GM19372 (cell line): ENCODE data around the gene MYRFL.
"Not testable (repeated sequence)": the region's sequence is repeated elsewhere in the genome, so short reads cannot be mapped to it uniquely, and the experiment has no call there.

Experiments used
- ATAC-seq: cut with Tn5 transposase; IDR thresholded peaks from one replicate; pipeline ENCODE4 v1.9.1; 2021; ENCODE audit warnings: mild to moderate bottlenecking, low read depth, moderate library complexity; ENCODE audit not compliant: unreplicated experiment

MYRFL gene

DNA sequence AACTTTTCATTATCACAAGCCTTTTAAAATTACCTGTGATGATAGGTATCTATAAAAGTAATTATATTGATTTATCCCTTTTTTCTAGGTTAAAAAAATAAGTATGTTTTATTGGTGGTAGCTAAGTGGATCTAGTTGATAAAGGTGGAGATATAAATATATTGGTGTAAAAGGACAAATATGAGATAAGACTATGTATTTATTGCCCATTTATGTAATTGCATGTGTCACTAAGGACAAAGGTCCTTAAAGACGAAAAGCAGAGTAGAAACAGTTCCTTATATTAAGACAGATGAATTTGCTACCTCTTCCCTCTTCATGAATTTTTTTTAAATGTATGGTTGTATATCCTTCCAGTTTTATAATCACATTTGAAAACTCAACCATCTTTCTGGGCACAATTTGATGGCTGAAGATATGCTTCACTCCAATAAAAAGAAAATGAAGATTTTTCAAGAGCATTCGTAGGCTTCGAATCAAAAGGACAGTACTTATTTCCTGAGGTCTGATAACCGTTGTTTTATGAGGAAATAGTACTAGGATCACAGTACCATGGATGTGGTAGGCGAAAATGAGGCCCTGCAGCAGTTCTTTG is at the start of gene MYRFL:
Gene MYRFL (plus strand): TSS at position 262 of the 595 bp plus-strand sequence. CDS start 291 bp downstream, at position 553.
- ATAC-seq = no peak

DNA sequence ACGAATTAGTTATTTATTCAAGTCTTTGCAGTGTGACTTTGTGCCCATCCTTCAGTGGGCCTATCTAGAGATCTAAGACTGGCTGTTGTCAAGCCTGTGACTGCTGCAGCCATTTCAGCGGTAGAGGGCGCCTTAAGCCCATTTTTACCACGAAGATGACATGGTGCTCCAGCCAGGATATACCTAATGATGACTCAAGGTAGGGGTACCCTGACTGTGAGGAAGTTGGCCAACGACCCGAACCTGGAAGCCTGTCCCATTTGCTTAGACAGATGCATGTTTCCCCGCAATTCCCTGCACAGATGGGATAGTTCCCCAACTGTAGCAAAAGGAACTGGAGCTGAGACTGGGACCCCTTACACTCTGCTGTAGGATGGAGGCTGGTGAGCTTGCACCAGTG is 45.1 kb upstream of the MYRFL start:
- ATAC-seq = no peak

DNA sequence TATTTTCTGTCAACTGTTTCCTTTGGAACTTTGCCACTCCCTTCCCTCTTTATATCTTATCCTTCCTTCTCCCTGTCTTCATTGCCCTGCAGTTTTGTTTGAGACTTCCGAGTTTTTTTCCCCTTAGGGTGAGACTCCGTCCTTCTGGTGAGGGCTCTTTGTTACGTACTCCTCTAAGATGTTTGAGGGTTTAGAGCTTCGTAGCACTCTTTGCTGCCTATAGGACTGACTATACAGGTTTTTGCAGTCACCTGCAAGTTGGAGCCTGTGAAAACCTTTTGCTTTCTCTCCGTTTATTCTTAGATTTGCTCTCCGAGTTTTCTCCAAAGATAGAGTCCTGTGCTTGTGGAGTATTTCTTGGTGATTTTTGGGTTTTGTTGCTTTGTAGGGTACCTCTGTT is 41.7 kb upstream of the MYRFL start:
- ATAC-seq = no peak

DNA sequence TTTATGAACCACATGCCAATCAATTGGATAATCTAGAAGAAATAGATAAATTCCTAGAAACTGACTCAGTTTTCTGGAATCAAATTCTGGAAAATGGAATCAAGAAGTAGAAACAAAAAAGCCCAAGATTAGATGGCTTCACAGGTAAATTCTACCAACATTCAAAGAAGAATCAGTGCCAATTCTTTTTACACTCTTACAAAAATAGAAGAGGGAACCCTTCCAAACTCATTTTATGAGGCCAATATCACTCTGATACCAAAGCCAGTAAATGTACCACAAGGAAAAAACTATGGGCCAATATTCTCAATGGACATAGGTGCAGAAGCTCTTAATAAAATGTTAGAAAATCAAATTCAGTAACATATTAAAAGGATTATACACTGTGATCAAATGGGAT is 35.7 kb upstream of the MYRFL start:
- ATAC-seq = no peak

DNA sequence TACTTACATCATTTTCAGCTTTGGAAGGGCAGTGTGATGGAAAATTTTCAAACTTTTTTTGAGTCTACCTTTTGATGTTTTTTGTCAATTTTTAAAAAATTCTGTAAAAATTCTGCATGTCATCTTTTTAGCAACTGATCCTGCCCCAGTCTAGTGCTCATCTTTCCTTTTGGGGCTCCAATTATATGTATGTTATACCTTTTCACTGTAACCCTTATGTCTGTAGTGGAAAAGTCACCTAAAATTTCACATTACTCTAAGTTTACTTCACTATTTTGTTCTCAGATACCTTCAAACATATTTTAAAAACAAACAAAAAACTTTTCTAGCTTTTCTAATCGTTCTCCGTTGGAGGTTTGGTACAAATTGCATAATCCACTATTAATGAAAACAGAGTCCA is 32.5 kb upstream of the MYRFL start:
- no peak for ATAC-seq

DNA sequence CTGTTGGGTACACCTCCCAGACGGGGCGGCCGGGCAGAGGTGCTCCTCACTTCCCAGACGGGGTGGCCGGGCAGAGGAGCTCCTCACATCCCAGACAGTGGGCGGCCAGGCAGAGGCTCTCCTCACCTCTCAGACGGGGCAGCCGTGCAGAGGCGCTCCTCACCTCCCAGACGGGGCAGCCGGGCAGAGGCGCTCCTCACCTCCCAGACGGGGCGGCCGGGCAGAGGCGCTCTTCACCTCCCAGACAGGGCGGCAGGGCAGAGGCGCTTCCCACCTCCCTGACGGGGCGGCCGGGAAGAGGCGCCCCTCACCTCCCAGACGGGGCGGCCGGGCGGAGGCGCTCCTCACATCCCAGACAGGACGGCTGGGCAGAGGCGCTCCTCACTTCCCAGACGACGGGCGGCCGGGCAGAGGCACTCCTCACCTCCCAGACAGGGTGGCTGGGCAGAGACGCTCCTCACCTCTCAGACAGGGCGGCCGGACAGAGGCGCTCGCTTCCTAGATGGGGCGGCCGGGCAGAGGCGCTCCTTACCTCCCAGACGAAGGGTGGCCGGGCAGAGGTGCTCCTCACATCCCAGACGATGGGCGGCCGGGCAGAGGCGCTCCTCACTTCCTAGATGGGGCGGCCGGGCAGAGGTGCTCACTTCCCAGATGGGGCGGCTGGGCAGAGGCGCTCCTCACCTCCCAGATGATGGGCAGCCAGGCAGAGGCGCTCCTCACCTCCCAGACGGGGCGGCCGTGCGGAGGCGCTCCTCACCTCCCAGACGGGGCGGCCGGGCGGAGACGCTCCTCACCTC is 17.7 kb upstream of the MYRFL start:
- ATAC-seq = not testable (repeated sequence)

DNA sequence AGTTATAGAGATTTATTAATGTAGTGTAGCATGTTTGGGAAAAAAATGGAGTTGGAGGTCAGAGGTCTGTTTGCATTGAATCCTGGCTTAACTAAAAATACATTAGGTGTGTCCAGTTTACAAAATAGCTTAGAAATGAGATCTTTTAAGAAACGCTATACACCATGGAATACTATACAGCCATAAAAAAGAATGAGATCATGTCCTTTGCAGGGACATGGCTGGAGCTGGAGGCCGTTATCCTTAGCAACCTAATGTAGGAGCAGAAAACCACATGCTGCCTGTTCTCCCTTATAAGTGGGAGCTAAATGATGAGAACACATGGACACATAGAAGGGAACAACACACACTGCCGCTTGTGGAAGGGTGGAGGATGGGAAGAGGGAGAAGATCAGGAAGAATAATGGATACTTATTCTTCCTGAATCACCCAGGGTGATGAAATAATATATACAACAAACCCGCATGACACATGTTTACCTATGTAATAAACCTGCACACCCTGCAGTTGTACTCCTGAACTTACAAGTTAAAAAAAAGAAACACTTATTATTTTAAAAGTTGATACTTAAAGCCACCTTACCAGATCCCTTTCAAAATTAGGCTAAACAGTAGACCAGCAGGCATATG is 14.0 kb upstream of the MYRFL start:
- ATAC-seq = no peak

DNA sequence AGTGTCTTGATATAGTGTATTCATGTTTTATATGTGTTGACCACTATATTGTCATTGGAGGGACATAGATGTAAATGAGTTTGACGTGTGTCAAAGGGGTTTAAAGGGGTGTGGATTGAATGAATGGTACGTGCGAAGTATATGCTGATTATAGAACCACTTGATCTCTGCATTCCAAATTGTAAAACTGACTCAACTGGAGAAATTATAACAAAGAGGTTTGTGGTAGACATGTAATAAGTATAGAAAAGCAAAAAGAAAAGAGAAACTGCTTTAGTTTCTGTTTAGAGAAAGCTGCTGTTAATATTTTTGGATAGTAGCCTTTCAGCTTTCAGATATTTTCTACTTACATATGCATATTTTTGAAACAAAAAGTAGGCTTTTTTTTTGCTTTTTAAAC is 8.9 kb upstream of the MYRFL start:
- ATAC-seq = peak; percentile 54

DNA sequence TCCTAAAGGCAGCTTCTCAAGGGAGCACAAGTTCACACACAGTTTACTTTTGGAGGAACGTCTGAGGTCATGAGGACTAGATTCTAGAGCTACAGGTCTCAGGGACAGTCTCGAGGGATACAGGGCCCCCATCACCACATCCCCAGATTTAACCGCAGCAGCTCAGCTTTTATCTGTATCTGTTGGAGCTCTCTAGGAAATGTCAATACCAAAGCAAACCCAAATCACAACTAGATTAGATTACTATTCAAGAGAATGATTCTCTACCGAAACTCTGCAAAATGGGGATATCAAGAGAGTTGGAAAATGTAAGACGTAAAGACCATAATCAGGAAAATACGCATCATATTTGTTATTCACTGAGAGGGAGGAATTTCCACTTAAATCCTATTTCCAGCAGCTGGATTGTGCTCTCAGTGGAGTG is 4.0 kb upstream of the MYRFL start:
- ATAC-seq = no peak

DNA sequence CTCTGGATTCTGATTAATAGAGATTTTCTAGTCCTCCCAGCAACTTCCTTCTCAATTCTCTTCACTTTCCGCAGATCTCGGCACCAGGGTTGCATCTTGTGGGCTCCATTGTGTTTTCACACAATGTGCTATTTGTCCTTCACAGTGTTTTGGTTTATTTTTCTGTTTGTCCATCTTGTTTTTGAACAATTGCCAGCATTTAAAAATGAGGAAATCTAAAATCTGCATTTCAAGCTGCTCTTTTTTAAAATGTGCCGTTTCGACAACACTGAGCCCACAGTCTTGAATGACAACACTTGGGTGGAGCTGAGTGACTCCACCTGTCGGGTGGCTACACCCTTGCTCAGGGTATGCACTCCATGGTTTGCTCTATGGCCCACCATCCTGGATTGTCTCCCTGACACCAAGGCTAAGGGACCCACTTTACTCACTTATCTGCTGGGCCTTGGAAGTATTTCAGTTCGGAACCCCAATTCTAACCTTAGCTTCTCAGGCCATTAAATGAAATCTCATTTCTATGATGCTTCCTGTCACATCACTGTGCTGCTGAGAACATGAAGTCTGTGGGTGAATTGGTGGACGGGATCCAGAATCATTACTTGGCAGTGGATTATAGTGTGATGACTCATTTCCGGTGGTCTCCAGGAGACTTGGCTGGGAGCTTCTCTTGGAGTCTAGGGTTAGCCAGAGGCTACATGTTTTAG is 3.4 kb upstream of the MYRFL start:
- ATAC-seq = no peak

DNA sequence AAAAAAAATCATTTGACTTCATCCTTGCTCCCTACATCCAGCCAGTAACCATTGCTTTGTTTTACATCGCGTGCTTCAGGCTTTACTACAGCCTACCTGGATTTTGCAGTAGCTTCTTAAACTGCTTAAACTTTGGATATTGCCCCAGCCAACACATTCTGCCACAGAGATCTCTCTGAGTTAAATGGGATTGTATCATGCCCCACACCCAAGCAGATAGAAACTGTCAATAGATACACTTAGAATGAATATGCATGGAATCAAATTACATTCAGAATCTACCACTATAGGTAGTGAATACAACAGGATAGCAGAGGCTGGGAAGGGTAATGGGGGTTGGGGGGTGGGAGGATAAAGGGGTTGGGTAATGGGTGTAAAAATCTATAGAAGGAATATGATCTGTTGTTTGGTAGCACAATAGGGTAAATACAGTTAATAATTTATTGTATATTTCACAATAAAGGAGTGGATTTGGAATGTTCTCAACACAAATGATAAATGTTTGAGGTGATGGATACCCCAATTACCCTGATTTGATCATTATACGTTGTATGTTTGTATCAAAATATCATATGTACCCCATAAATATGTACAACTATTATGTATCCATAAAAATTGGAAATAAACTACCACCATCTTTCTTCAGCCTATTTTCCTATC is 2.7 kb upstream of the MYRFL start:
- ATAC-seq = no peak

DNA sequence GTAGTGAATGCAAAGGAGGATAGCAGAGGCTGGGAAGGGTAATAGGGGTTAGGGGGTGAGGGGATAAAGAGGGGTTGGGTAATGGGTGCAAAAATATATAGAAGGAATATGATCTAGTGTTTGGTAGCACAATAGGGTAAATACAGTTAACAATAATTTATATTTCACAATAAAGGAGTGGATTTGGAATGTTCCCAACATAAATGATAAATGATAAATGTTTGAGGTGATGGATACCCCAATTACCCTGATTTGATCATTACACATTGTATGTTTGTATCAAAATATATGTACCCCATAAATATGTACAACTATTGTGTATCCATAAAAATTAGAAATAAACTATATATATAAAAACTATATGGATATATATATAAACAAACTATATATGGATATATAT is 999 bp upstream of the MYRFL start:
- ATAC-seq = no peak

DNA sequence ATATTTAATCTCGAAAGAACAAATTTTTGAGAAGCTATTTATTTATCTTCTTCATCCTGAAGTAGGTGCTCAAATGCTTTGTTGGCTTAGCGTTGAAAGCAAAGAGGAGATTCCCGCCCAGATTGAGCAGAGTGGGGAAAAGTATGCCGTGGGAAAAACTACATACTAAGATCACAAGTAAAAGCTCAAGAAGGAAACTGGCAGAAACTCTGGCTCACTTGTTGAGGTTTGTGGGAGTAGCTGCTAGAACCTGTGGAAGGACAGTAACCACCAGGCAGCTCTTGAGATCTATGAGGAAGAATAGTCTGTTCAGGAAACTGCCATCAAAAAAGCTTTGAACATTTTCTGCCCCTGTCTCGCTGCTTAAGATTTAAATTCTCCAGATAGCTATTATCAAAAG is 3.9 kb downstream of the MYRFL start:
- ATAC-seq = no peak

DNA sequence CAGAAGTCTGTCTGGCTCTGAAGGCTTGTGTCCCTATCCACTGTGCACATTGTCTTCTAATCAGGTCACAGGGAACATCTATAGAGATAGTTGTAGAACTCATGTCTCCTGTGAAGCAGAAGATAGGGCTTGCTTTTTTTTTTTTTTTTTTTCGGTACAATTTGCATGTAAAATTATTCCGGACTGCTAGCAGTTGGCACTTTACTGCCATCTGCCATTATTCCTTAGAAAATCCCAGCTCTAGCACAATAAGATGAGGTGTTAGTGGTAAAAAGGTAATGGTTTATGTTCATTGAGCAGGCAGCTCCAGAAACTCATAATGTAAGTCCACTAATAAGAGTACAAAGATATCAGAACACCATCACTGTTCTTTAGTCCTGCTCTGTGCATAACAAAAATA is 8.7 kb downstream of the MYRFL start:
- no peak for ATAC-seq

DNA sequence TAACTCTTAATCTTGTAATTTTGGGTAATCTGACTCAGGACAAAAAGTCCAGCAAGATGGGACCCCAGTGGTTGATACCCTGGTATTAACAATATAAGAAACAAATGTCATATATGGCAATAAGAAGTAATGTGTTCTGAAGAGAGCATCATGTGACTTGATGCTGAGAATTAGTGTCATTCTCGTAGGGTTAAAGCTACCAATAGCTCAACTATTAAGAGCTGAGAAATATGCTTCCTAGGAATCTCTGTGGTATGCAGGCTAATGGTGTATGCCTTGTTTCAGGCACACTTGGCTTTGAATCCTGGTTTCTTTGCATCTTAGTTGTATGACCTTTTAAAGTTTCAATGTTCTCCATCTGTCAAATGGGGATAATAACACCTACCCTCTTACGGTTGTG is 9.1 kb downstream of the MYRFL start:
- no peak for ATAC-seq

DNA sequence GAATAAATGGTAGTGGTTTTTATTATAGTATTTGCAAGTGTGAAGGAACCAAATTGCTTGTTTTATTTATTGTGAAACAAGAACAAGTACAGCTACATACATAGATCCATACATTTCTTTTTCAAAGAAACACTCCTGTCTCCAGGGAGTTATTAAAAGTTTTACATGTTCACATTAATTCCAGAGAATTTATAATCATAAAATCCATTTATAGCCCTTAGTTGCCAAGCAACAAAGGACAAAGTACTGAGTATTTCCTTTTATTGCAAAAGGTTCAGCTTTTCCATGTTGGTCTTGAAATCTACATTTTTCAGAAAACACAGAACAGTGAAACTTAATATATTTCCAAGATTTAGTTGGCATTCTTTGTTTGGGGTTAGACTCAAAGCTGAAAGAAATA is 9.5 kb downstream of the MYRFL start:
- ATAC-seq = no peak

DNA sequence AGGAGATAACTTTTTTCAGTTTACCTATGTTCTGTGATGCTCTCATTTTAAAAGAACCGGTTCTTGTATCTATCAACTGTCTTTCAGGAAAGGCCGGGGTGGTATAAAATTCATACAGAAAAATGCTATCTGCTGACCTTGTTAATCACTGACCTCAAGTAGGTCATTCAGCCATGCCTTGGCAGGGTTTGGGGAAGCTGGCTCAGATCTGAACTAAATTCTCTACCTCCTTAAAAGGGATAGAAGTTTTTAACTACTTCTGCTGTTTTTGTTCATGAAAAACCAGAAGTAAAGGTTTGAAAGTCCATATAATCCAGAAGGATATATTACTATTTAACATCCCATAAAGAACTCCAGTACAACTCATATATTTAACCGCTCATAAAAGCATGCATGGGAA is 10.1 kb downstream of the MYRFL start:
- ATAC-seq = no peak

DNA sequence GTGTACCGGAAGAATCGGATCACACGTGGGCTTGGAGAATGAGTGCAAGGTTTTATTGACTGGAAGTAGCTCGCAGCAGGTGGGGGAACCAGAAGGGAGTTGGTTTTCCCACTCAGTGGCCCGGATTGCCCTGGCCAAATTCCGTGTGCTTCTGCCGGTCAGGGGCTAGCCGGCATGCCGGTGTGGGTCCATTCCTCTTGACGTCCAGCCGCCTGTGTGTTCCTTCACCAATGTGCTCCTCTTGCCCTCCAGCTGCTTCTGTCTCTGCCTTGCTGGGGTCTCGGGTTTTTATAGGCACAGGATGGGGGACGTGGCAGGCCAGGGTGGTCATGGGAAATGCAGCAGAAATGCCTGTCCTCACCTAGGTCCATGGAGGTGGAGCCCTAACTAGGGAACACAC is 11.0 kb downstream of the MYRFL start:
- no peak for ATAC-seq

DNA sequence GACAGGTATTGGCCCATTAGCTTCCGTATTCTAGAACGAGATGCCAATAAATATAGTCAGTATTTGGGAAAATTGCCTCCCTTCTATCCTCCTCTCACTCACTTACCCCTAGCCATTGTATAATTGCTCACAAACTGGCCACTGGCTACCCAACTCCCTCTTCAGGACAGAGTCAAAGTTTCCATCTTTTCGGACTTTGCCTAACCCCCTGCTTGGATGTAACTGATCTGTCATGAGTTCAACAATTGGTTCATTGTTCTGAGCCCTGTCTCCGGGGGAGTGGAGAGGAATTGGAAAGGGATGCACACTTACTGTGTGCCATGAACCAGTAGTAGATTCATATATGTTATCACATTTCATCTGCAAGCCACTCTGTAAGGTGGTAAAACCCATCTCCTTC is 12.2 kb downstream of the MYRFL start:
- ATAC-seq = no peak

DNA sequence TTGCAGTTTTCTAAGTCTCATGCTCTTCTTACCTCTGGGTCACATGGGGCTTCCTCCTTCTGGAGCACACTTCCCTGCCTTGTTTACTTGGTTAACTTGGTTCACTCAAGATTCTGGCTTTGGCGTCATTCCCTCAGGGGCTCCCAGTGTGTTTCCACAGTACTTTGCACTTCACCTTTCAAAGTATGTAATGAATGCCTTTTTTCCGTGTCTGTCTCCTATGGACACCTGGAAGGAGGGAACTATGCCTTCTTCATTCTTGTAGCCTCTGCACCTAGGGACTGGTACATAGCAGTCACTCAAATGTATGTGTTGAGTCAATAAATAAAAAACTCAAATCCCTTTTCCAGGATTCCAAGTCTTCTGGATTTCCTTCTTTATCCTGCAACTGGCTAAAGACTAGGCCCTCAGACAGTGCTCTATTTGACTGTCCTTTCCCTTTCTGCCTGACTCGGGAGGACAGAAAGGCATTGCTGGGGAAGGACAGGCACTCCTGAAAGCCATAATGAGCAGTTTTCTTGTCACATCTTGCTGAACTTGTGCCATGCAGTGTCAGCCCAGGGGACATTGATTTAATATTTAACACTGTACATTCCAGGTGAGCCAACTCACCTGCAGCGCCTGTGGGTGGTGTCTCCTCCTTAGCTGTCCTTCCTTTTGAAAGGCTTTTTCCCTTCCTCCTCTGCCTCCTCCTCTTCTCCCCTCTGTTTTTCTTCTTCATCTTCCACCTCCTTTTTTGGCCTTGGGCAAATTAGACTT is 12.8 kb downstream of the MYRFL start:
- ATAC-seq = no peak
